SK-N-SH (cell line): Measurements from ENCODE around the gene SERTAD2.

Source experiments
- EP300 ChIP-seq, 2 experiments: IDR thresholded peaks; 2 replicates each; pipeline versions ENCODE4 v1.4.0 to v1.6.1; 2012; ENCODE audit warnings: borderline replicate concordance in 1 of 2, low read depth in 1 of 2, low read length in 1 of 2
- EZH2phosphoT487 ChIP-seq: fragments of 200-600 bp; sonication (generic); IDR thresholded peaks from 2 replicates; pipeline ENCODE4 v1.6.1; 2017; ENCODE audit warnings: low read depth, mixed run types, mild to moderate bottlenecking, antibody characterized with exemption, moderate library complexity, borderline replicate concordance
- GABPA ChIP-seq: IDR thresholded peaks from 2 replicates; pipeline ENCODE4 v1.4.0; 2012; ENCODE audit warnings: low read depth, mild to moderate bottlenecking
- MEF2A ChIP-seq: IDR thresholded peaks from 2 replicates; pipeline ENCODE4 v1.4.0; 2012; ENCODE audit warnings: low read depth, borderline replicate concordance
- POLR2AphosphoS5 ChIP-seq: IDR thresholded peaks from 2 replicates; pipeline ENCODE4 v1.6.1; 2012; ENCODE audit warnings: low read depth, low read length
- RAD21 ChIP-seq: IDR thresholded peaks from 2 replicates; pipeline ENCODE4 v1.6.1; 2012; ENCODE audit warnings: mild to moderate bottlenecking, low read length
- RCOR1 ChIP-seq: fragments of 150-350 bp; IDR thresholded peaks from 2 replicates; pipeline ENCODE4 v1.6.1; 2017; ENCODE audit warnings: antibody characterized with exemption, low read length
- SMC3 ChIP-seq: IDR thresholded peaks from 2 replicates; pipeline ENCODE4 v1.6.1; 2012; ENCODE audit warnings: low read depth, low read length, improper control_type of control experiment
- TAF1 ChIP-seq: IDR thresholded peaks from 2 replicates; pipeline ENCODE4 v1.6.1; 2012; ENCODE audit warnings: low read depth, mild to moderate bottlenecking, low read length, moderate library complexity, borderline replicate concordance
- YY1 ChIP-seq: IDR thresholded peaks from 2 replicates; pipeline ENCODE4 v1.4.0; 2012; ENCODE audit warnings: low read depth, mild to moderate bottlenecking
- TF ChIP-seq, protein P1 (sequence below): fragments of 200-600 bp; sonication (generic); IDR thresholded peaks from 2 replicates; pipeline ENCODE4 v1.6.1; 2017; ENCODE audit warnings: antibody characterized with exemption, mild to moderate bottlenecking, moderate library complexity
- TF ChIP-seq, protein P2 (sequence below): IDR thresholded peaks from 2 replicates; pipeline ENCODE4 v1.4.0; 2012; ENCODE audit warnings: low read depth, borderline replicate concordance
- TF ChIP-seq, protein P3 (sequence below): IDR thresholded peaks from 2 replicates; pipeline ENCODE4 v1.6.1; 2012; ENCODE audit warnings: mild to moderate bottlenecking, low read depth, low read length, moderate library complexity
- TF ChIP-seq, protein P4 (sequence below): IDR thresholded peaks from 2 replicates; pipeline ENCODE4 v1.4.0; 2012; ENCODE audit warnings: low read depth

DNA sequence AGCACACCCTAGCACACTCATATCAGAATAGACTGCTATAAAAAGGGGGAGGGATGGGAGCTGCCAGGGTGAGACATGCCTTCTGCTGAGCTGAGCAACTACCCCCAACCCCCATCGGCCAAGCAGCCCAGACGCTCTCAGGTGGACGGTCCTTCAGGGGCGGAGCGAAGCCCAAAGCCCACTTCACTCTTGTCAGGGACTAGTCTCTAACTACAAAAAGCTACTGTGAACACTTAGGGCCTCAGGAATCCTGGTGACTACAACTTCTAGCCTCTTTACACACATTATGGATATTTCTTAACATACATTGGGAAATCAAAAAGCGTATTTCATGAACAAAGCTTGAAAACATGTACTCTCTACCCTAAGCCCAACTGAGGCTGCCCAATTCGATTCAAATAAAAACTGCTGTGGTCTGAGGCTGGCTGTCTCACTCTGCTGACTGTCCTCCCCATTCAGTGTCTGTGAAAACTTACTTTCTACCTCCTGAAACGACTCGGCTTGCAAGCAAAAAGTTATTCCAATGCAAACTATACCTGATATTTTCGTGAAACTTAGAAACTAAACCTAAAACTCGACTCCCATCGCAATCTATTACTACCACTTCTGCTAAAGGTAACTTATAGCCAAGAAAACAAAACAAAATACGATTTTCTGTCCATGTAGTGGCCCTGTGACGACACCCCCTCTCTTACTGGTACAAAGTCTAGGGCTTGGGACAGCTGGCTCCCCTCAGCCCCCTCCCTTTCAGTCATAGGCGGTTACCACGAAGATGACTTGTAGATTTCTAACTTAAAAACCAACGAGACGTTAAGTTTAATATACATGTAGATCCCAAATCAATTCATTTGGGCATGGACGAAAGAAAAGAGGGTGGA, 1.2 kb downstream of the SERTAD2 start:
- TF ChIP-seq, protein P1, sequence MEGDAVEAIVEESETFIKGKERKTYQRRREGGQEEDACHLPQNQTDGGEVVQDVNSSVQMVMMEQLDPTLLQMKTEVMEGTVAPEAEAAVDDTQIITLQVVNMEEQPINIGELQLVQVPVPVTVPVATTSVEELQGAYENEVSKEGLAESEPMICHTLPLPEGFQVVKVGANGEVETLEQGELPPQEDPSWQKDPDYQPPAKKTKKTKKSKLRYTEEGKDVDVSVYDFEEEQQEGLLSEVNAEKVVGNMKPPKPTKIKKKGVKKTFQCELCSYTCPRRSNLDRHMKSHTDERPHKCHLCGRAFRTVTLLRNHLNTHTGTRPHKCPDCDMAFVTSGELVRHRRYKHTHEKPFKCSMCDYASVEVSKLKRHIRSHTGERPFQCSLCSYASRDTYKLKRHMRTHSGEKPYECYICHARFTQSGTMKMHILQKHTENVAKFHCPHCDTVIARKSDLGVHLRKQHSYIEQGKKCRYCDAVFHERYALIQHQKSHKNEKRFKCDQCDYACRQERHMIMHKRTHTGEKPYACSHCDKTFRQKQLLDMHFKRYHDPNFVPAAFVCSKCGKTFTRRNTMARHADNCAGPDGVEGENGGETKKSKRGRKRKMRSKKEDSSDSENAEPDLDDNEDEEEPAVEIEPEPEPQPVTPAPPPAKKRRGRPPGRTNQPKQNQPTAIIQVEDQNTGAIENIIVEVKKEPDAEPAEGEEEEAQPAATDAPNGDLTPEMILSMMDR, result no peak
- TF ChIP-seq, protein P2, sequence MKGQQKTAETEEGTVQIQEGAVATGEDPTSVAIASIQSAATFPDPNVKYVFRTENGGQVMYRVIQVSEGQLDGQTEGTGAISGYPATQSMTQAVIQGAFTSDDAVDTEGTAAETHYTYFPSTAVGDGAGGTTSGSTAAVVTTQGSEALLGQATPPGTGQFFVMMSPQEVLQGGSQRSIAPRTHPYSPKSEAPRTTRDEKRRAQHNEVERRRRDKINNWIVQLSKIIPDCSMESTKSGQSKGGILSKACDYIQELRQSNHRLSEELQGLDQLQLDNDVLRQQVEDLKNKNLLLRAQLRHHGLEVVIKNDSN, result no peak
- TF ChIP-seq YY1 (no peak), SMC3 (no peak), GABPA (no peak), MEF2A (no peak), EP300 (IDR thresholded peaks at IDR 0.05; ENCODE audit: borderline replicate concordance in 1 of 2, low read depth in 1 of 2, low read length in 1 of 2) (no peak), RCOR1 (no peak), TAF1 (no peak), RAD21 (no peak), POLR2AphosphoS5 (no peak), EZH2phosphoT487 (no peak)
- TF ChIP-seq, protein P3, sequence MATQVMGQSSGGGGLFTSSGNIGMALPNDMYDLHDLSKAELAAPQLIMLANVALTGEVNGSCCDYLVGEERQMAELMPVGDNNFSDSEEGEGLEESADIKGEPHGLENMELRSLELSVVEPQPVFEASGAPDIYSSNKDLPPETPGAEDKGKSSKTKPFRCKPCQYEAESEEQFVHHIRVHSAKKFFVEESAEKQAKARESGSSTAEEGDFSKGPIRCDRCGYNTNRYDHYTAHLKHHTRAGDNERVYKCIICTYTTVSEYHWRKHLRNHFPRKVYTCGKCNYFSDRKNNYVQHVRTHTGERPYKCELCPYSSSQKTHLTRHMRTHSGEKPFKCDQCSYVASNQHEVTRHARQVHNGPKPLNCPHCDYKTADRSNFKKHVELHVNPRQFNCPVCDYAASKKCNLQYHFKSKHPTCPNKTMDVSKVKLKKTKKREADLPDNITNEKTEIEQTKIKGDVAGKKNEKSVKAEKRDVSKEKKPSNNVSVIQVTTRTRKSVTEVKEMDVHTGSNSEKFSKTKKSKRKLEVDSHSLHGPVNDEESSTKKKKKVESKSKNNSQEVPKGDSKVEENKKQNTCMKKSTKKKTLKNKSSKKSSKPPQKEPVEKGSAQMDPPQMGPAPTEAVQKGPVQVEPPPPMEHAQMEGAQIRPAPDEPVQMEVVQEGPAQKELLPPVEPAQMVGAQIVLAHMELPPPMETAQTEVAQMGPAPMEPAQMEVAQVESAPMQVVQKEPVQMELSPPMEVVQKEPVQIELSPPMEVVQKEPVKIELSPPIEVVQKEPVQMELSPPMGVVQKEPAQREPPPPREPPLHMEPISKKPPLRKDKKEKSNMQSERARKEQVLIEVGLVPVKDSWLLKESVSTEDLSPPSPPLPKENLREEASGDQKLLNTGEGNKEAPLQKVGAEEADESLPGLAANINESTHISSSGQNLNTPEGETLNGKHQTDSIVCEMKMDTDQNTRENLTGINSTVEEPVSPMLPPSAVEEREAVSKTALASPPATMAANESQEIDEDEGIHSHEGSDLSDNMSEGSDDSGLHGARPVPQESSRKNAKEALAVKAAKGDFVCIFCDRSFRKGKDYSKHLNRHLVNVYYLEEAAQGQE, result no peak
- TF ChIP-seq, protein P4, sequence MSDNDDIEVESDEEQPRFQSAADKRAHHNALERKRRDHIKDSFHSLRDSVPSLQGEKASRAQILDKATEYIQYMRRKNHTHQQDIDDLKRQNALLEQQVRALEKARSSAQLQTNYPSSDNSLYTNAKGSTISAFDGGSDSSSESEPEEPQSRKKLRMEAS, result no peak
